AG10803 (cell line): ENCODE measurements around the gene IL25.

Experiments
- DNase-seq: peaks from one replicate; pipeline ENCODE4 v3.0.0; 2010; ENCODE audit warnings: low read depth
- H3K4me3 ChIP-seq: 2 replicates; pipeline ENCODE4 v1.5.1; 2011; ENCODE audit warnings: mild to moderate bottlenecking, low read length, control low read depth
- CTCF ChIP-seq: conservative IDR thresholded peaks from 2 replicates; pipeline ENCODE4 v1.5.1; 2011; ENCODE audit warnings: mild to moderate bottlenecking, low read length, control low read depth, inconsistent platforms

The IL25 gene

GRCh38 chr14:23365732-23366425, 6.7 kb upstream of the IL25 start:
- DNase-seq: no peak
- TF ChIP-seq CTCF: no peak

GRCh38 chr14:23366426-23366921, 6.1 kb upstream of the IL25 start:
- no peak for TF ChIP-seq CTCF
- DNase-seq: peak; percentile 54

More at GRCh38 chr14:23365732-23366425, 6.7 kb upstream of the IL25 start:
- H3K4me3 ChIP-seq: peak overlapping the region; percentile 56

DNA sequence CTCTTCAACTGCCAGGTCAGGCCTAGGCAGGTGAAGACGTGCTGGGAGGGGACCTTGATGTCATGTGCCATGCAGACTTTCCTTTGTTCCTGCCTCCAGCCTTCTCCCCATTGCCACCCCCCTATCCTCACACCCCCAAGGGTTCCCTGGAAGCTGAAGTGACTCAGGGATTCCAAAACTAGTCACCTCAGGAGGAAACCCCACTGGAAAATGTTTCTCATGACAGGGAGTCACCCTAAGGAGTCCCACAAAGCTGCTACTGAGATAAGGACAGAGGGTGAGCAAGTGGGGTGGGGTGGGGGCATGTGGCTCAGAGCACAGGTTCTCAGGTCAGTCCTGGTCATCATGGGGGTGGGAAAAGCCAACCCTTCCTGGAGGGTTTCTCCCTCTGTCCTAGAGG, 2.4 kb upstream of the IL25 start:
- no peak overlapping the region for H3K4me3 ChIP-seq
- TF ChIP-seq CTCF: no peak
- DNase-seq: no peak

More at GRCh38 chr14:23366426-23366921, 6.1 kb upstream of the IL25 start:
- peak overlapping the region; percentile 56 for H3K4me3 ChIP-seq

DNA sequence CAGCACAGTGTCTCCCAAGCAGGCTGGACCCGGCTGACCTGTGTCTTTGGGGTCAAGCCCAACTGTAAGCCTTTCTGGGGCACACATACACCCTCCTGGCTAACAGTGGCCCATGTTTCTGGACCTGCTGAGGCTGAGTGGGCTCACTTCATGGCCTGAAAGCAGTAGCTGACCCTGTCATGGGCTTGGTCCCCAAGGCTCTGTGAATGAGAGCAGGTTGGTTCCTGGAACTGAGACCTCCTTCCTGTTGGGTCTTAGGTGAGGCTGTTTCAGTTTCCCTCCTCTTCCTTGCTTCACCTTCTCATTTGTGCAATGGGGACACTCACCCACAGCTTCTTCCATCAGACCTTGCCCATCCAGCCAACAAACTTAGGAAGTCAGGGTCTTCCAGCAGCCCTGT, 744 bp upstream of the IL25 start:
- H3K4me3 ChIP-seq: no peak overlapping the region
- DNase-seq: no peak
- TF ChIP-seq CTCF: no peak

- no peak for TF ChIP-seq CTCF
- no peak for DNase-seq
- no peak overlapping the region for H3K4me3 ChIP-seq
Measured at GRCh38 chr14:23373041-23373440, 432 bp downstream of the IL25 start.

- no peak overlapping the region for H3K4me3 ChIP-seq
- no peak for TF ChIP-seq CTCF
Measured at GRCh38 chr14:23375527-23376251, 3.1 kb downstream of the IL25 start.

More at GRCh38 chr14:23375527-23376251, 3.1 kb downstream of the IL25 start:
- no peak for DNase-seq
